ENCODE data around the gene ADGRA3. TPM values are rescaled to one million over a fixed set of nuclear protein-coding genes. Genes with fewer than 3 reads are reported as not detected.

ADGRA3 gene
- polyA plus RNA-seq, 1 of the 3 experiments (the other 2 are of a cell fraction) = 11.8 TPM

DNA sequence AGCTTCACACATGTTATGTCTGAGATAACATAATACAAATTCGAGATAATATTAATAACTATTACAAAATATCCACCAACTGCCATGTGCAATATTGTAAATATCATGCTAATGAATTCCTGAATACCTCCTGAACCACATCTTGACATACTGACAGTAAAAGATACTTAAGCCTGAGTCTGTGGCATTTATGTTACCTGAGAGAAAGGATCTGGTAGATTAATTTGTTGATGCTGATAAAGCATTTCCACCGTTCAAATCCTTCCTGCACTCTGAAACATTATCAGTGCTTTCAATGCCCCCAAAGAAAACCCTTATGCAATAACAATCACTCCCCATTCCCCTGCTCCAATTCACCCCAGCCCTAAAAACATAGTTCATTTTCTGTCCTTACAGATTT is 38.8 kb upstream of the ADGRA3 start:
- Histone ChIP-seq H3K36me3 (replicated peaks in 1 of 2; ENCODE audit: control insufficient read depth in 1 of 2, insufficient read depth in 2 of 2, low read length in 1 of 2) (no peaks in the 10 kb centered on the region), H3K9me3 (no peaks in the 10 kb centered on the region), H2AFZ (ENCODE audit: low read depth) (no peak overlapping the region), H3K9ac (no peak overlapping the region), H3K9me2 (no peaks in the 10 kb centered on the region), H3K79me2 (ENCODE audit: insufficient read depth) (no peaks in the 10 kb centered on the region), H3K27ac (ENCODE audit: low read depth in 2 of 2, low read length in 1 of 2) (no peak overlapping the region), H3K4me2 (no peak overlapping the region), H3K4me3 (ENCODE audit: low read depth in 2 of 2, low read length in 1 of 2) (no peak overlapping the region), H4K20me1 (ENCODE audit: insufficient read depth) (no peaks in the 10 kb centered on the region), H3K4me1 (ENCODE audit: control insufficient read depth in 1 of 2, insufficient read depth in 2 of 2, low read depth in 1 of 2, low read length in 1 of 2) (no peaks in the 10 kb centered on the region), H3K27me3 (ENCODE audit: insufficient read depth) (no peaks in the 10 kb centered on the region), H3F3A (replicated peaks; ENCODE audit: insufficient read depth) (no peaks in the 10 kb centered on the region)
- CTCF ChIA-PET = no interaction called here
- no peak for DNase-seq
- POLR2A ChIA-PET = no interaction called here
- TF ChIP-seq MXI1 (IDR thresholded peaks at IDR 0.05; ENCODE audit: low read depth, low read length) (no peak), CHD2 (IDR thresholded peaks at IDR 0.05; ENCODE audit: low read length, partially characterized antibody) (no peak), JUND (IDR thresholded peaks at IDR 0.05) (no peak), POLR2AphosphoS5 (IDR thresholded peaks at IDR 0.05; ENCODE audit: low read depth, low read length) (no peak), RXRA (IDR thresholded peaks at IDR 0.05; ENCODE audit: borderline replicate concordance, low read depth) (no peak), CTCF (IDR thresholded peaks at IDR 0.05) (no peak)
- 0% methylated on average over 2 of the region's 2 CpGs for WGBS (ENCODE audit: low lambda C conversion rate)

GRCh38 chr4:22553560-22553959 is 37.7 kb upstream of the ADGRA3 start:
- Histone ChIP-seq H3K9me2 (no peaks in the 10 kb centered on the region), H3K36me3 (replicated peaks in 1 of 2; ENCODE audit: control insufficient read depth in 1 of 2, insufficient read depth in 2 of 2, low read length in 1 of 2) (no peaks in the 10 kb centered on the region), H3K4me1 (ENCODE audit: control insufficient read depth in 1 of 2, insufficient read depth in 2 of 2, low read depth in 1 of 2, low read length in 1 of 2) (no peaks in the 10 kb centered on the region), H3F3A (replicated peaks; ENCODE audit: insufficient read depth) (no peaks in the 10 kb centered on the region), H3K9me3 (no peaks in the 10 kb centered on the region), H3K27me3 (ENCODE audit: insufficient read depth) (no peaks in the 10 kb centered on the region), H3K4me2 (no peak overlapping the region), H3K9ac (no peak overlapping the region), H2AFZ (ENCODE audit: low read depth) (no peak overlapping the region), H3K79me2 (ENCODE audit: insufficient read depth) (no peaks in the 10 kb centered on the region), H3K27ac (ENCODE audit: low read depth in 2 of 2, low read length in 1 of 2) (no peak overlapping the region), H3K4me3 (ENCODE audit: low read depth in 2 of 2, low read length in 1 of 2) (no peak overlapping the region), H4K20me1 (ENCODE audit: insufficient read depth) (no peaks in the 10 kb centered on the region)
- no peak for TF ChIP-seq POLR2AphosphoS5 (IDR thresholded peaks at IDR 0.05; ENCODE audit: low read depth, low read length)
- TF ChIP-seq FOSL2 (IDR thresholded peaks at IDR 0.05; ENCODE audit: borderline replicate concordance, low read depth) = no peak
- no peak for TF ChIP-seq SMC3 (IDR thresholded peaks at IDR 0.05; ENCODE audit: low read depth, low read length)
- WGBS (ENCODE audit: low lambda C conversion rate) = 55% methylated on average over 3 of the region's 3 CpGs
- DNase-seq = no peak
- ChIA-PET POLR2A (no interaction called here), CTCF (no interaction called here)

- ChIA-PET CTCF (no interaction called here), POLR2A (no interaction called here)
- H4K20me1 ChIP-seq (ENCODE audit: insufficient read depth) = no peaks in the 10 kb centered on the region
- no peaks in the 10 kb centered on the region for H3F3A ChIP-seq (replicated peaks; ENCODE audit: insufficient read depth)
- no peak overlapping the region for H3K27ac ChIP-seq (ENCODE audit: low read depth in 2 of 2, low read length in 1 of 2)
- WGBS (ENCODE audit: low lambda C conversion rate) = 34% methylated on average over 3 of the region's 3 CpGs
- no peaks in the 10 kb centered on the region for H3K79me2 ChIP-seq (ENCODE audit: insufficient read depth)
- no peaks in the 10 kb centered on the region for H3K36me3 ChIP-seq (replicated peaks in 1 of 2; ENCODE audit: control insufficient read depth in 1 of 2, insufficient read depth in 2 of 2, low read length in 1 of 2)
- no peaks in the 10 kb centered on the region for H3K9me2 ChIP-seq
- no peak overlapping the region for H3K4me2 ChIP-seq
- no peaks in the 10 kb centered on the region for H3K4me1 ChIP-seq (ENCODE audit: control insufficient read depth in 1 of 2, insufficient read depth in 2 of 2, low read depth in 1 of 2, low read length in 1 of 2)
- H3K4me3 ChIP-seq (ENCODE audit: low read depth in 2 of 2, low read length in 1 of 2) = no peak overlapping the region
- no peak for DNase-seq
- H3K9ac ChIP-seq = no peak overlapping the region
- H3K27me3 ChIP-seq (ENCODE audit: insufficient read depth) = no peaks in the 10 kb centered on the region
- no peak overlapping the region for H2AFZ ChIP-seq (ENCODE audit: low read depth)
- H3K9me3 ChIP-seq = no peaks in the 10 kb centered on the region
- no peak for TF ChIP-seq TEAD4 (IDR thresholded peaks at IDR 0.05; ENCODE audit: borderline replicate concordance, insufficient read depth)
- no peak for TF ChIP-seq SMC3 (IDR thresholded peaks at IDR 0.05; ENCODE audit: low read depth, low read length)
- TF ChIP-seq GATA2 (CRISPR knock-in tag; IDR thresholded peaks at IDR 0.05) = no peak
- TF ChIP-seq NRF1 (IDR thresholded peaks at IDR 0.05; ENCODE audit: low read depth, low read length) = no peak
- no peak for TF ChIP-seq RAD21 (IDR thresholded peaks at IDR 0.05; ENCODE audit: low read length)
- TF ChIP-seq ZBTB33 (IDR thresholded peaks at IDR 0.05; ENCODE audit: borderline replicate concordance, low read depth) = no peak
- no peak for TF ChIP-seq REST (IDR thresholded peaks at IDR 0.05; ENCODE audit: low read depth, low read length)
- no peak for TF ChIP-seq PBX3 (IDR thresholded peaks at IDR 0.05)
Observed at GRCh38 chr4:22552812-22553211, 36.9 kb upstream of the ADGRA3 start.
